Measurements from ENCODE around the gene NAB2. TPM values are rescaled to one million over a fixed set of nuclear protein-coding genes. Genes with fewer than 3 reads are reported as not detected.

The NAB2 gene
- total RNA-seq, 1 donor from 2014 or later: 14.0 TPM

GRCh38 chr12:57135527-57136326 lies 46.8 kb downstream of the NAB2 start:
- DNase-seq (ENCODE audit: low spot score): no peak
- peaks cover 25% of the 10 kb centered on the region for H3K27me3 Mint-ChIP-seq (ENCODE audit: unreplicated experiment)
- H3K36me3 Mint-ChIP-seq (ENCODE audit: low read depth, unreplicated experiment): peaks cover 12% of the 10 kb centered on the region
- H3K4me3 Mint-ChIP-seq (ENCODE audit: unreplicated experiment): no peak overlapping the region
- peaks cover 35% of the 10 kb centered on the region for H3K4me1 Mint-ChIP-seq (ENCODE audit: unreplicated experiment)
- TF ChIP-seq CTCF (IDR thresholded peaks at IDR 0.05; ENCODE audit: unreplicated experiment): no peak
- no peak overlapping the region for H3K27ac Mint-ChIP-seq (ENCODE audit: unreplicated experiment)
- H3K9me3 Mint-ChIP-seq (ENCODE audit: unreplicated experiment): no peaks in the 10 kb centered on the region

GRCh38 chr12:57138526-57139272 lies 49.8 kb downstream of the NAB2 start:
- peaks cover 5% of the 10 kb centered on the region for H3K36me3 Mint-ChIP-seq (ENCODE audit: low read depth, unreplicated experiment)
- no peak overlapping the region for H3K27ac Mint-ChIP-seq (ENCODE audit: unreplicated experiment)

GRCh38 chr12:57139796-57140649 lies 51.1 kb downstream of the NAB2 start:
- Mint-ChIP-seq H3K9me3 (ENCODE audit: unreplicated experiment) (no peaks in the 10 kb centered on the region), H3K4me3 (ENCODE audit: unreplicated experiment) (no peak overlapping the region), H3K27me3 (ENCODE audit: unreplicated experiment) (peaks cover 11% of the 10 kb centered on the region), H3K27ac (ENCODE audit: unreplicated experiment) (no peak overlapping the region), H3K36me3 (ENCODE audit: low read depth, unreplicated experiment) (peaks cover 11% of the 10 kb centered on the region), H3K4me1 (ENCODE audit: unreplicated experiment) (peaks cover 17% of the 10 kb centered on the region)
- DNase-seq (ENCODE audit: low spot score): no peak
- no peak for TF ChIP-seq CTCF (IDR thresholded peaks at IDR 0.05; ENCODE audit: unreplicated experiment)

More at GRCh38 chr12:57138526-57139272, 49.8 kb downstream of the NAB2 start:
- H3K9me3 Mint-ChIP-seq (ENCODE audit: unreplicated experiment): no peaks in the 10 kb centered on the region
- TF ChIP-seq CTCF (IDR thresholded peaks at IDR 0.05; ENCODE audit: unreplicated experiment): no peak
- peaks cover 22% of the 10 kb centered on the region for H3K4me1 Mint-ChIP-seq (ENCODE audit: unreplicated experiment)
- peaks cover 16% of the 10 kb centered on the region for H3K27me3 Mint-ChIP-seq (ENCODE audit: unreplicated experiment)
- DNase-seq (ENCODE audit: low spot score): no peak
- H3K4me3 Mint-ChIP-seq (ENCODE audit: unreplicated experiment): no peak overlapping the region

GRCh38 chr12:57141249-57141648 lies 52.3 kb downstream of the NAB2 start:
- no peak for TF ChIP-seq CTCF (IDR thresholded peaks at IDR 0.05; ENCODE audit: unreplicated experiment)
- Mint-ChIP-seq H3K27me3 (ENCODE audit: unreplicated experiment) (peaks cover 15% of the 10 kb centered on the region), H3K4me1 (ENCODE audit: unreplicated experiment) (peaks cover 14% of the 10 kb centered on the region), H3K27ac (ENCODE audit: unreplicated experiment) (no peak overlapping the region), H3K36me3 (ENCODE audit: low read depth, unreplicated experiment) (peaks cover 11% of the 10 kb centered on the region), H3K4me3 (ENCODE audit: unreplicated experiment) (no peak overlapping the region), H3K9me3 (ENCODE audit: unreplicated experiment) (no peaks in the 10 kb centered on the region)
- no peak for DNase-seq (ENCODE audit: low spot score)

All from endothelial cell (in vitro differentiated cells).